GM20000 (cell line): ENCODE results near the gene RAX.

Experiments used
- DNase-seq: peaks from one replicate; pipeline ENCODE4 v3.0.0; 2012; ENCODE audit warnings: low spot score
- TF ChIP-seq, protein P1 (sequence below): IDR thresholded peaks from 2 replicates; pipeline ENCODE4 v1.5.1; 2012; ENCODE audit warnings: mild to moderate bottlenecking, control low read depth; ENCODE audit errors: extremely low read depth, missing control alignments

The RAX gene

DNA sequence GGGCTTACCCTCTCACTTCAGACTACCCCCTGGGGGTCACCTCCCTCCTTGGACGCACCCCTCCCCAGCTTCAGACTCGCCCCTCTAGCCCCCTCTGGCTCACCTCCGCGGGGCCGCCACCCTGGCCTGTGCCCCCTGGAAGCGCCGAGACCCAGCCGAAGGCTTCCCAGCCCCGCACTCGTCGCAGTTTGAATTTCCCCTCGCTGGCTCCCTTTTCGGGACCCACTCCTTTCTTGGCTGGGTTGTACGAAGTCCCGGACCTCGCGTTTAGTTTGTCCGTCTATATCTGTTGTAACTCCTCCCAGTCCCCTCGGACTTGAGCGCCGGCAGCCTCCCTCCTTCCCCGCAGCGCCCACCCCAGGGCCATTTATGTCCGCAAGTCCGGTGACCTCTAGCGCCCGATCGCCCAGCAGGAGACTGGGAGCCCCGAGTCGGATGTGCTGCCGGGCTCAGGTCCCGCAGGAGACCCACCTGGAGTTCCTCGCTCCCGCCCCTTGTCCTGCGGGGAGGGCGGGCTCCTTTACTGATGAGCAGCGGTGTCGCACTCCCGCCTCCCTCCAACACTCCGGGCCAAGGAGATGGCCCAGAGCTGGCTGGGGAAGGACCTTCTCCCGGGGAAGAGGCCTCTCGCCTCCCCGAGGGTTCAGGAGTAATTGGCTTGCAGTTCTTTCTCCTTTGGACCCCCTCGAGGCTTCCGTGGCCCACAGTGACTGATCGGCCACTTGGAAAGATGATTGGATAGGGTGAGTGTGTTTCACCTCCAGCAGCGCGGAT is 692 bp upstream of the RAX start:
- TF ChIP-seq, protein P1, sequence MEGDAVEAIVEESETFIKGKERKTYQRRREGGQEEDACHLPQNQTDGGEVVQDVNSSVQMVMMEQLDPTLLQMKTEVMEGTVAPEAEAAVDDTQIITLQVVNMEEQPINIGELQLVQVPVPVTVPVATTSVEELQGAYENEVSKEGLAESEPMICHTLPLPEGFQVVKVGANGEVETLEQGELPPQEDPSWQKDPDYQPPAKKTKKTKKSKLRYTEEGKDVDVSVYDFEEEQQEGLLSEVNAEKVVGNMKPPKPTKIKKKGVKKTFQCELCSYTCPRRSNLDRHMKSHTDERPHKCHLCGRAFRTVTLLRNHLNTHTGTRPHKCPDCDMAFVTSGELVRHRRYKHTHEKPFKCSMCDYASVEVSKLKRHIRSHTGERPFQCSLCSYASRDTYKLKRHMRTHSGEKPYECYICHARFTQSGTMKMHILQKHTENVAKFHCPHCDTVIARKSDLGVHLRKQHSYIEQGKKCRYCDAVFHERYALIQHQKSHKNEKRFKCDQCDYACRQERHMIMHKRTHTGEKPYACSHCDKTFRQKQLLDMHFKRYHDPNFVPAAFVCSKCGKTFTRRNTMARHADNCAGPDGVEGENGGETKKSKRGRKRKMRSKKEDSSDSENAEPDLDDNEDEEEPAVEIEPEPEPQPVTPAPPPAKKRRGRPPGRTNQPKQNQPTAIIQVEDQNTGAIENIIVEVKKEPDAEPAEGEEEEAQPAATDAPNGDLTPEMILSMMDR = no peak
- DNase-seq = peak; percentile 24

DNA sequence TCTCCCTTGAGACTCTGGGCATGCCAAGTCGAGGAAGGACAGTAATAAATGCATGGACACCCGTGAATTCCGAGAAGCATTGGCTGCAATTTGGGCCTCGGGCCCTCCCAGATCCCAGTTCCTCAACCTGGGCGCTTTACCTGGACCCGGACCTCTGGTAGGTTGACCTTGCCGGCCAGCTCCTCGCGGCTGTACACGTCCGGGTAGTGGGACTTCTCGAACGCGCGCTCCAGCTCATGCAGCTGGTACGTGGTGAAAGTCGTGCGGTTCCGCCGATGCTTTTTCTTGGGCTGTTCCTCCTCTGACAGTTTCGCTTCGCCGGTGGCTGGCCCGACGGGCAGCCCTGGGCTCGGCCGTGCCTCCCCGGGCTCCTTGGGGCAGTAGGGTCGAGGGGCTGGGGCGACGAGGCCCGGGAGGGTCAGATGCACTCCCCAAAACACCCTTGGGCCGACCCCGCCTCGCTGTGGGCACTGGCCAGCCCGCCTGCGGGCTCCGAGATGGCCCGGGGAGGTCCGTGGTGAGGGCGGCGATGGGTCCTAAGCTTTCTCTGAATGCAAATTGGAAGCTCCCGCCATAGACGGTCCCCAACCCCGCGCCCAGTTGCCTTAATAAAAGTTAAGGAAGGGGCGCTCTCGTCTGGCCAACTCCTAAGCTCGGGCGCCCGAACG is 899 bp downstream of the RAX start:
- TF ChIP-seq, protein P1 = no peak
- peak; percentile 59 for DNase-seq

DNA sequence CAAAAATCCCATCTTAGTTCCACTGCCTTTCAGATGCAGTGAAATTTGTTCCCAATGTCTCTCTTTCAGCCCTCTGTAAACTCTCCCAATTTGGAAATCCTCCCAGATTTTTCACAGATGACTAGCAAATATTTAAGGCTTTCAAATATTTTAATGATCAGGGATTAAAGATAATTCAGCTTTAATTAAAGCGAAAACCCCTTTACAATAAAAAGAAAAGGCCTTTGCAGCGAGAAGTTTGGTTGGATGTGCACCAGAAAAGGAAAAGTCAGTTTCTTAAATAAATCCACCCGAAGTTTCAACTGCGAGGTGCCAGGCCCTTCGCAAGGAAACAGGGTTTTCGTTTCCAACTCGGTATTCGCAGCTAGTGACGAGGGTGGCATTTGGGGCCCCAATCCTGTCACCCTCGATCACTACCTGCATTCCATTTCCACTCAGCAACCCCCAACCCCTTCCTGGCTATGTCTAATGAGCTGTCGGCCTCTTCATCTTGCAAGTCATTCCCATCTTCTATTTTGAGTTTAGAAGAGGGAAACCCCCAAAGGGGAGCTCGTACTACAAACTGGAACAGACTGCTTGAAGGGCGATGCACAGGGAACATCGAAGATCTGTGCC is 1.5 kb downstream of the RAX start:
- DNase-seq = no peak
- TF ChIP-seq, protein P1 = no peak

DNA sequence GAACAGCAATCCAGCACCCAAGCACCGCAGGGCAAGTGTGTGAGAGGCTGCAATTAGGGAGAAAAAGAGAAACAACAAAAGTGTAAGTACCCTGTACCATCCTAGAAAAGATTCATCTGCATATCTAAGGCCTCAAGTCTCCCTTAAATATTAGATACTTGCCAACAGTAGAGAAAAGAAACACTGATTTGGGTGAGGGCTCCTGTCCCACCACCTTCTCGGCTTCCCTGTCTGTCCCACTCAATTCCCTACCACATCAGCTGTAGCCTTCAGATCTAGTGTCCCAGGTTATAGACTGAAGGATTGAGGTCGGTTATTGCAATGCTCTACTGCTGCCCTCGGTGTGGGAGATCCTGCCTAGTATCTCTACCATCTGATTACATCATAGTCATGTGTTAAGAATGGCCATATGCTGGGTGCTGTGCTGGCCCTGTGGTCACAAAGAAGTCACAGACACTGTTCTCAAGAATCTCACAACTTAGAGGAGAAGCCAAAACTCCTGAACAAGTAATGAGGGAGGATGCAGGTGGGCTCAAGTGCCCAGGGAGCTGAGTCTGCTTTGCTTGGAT is 2.5 kb downstream of the RAX start:
- DNase-seq = peak; percentile 27
- TF ChIP-seq, protein P1 = no peak

DNA sequence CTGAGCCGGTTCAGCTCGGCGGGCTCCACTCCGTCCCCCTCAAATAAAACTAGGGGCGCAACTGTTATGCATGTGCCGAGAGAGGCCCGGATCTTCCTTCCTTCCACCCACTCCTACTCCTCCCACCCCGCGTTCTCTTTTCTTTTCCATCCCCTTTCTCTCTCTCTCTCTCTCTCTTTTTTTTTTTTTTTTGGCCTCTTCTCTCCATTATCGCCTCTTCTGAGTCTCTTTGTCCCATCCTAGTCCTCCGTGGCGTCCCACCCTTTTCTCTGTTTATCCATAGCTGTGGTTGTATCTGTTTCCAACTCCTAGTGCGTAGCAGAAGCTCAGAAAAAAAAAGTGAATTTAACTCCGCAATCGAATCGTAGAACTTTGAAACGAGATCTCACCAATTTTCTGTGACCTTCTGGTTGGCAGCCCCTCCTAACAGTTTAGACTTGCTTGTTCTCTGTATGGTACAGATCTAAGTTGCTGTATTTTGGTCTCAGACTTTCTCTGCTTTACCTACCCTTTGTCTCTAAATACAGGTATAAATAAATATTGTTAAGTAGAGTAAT is 3.6 kb downstream of the RAX start:
- TF ChIP-seq, protein P1 = no peak
- DNase-seq = no peak

DNA sequence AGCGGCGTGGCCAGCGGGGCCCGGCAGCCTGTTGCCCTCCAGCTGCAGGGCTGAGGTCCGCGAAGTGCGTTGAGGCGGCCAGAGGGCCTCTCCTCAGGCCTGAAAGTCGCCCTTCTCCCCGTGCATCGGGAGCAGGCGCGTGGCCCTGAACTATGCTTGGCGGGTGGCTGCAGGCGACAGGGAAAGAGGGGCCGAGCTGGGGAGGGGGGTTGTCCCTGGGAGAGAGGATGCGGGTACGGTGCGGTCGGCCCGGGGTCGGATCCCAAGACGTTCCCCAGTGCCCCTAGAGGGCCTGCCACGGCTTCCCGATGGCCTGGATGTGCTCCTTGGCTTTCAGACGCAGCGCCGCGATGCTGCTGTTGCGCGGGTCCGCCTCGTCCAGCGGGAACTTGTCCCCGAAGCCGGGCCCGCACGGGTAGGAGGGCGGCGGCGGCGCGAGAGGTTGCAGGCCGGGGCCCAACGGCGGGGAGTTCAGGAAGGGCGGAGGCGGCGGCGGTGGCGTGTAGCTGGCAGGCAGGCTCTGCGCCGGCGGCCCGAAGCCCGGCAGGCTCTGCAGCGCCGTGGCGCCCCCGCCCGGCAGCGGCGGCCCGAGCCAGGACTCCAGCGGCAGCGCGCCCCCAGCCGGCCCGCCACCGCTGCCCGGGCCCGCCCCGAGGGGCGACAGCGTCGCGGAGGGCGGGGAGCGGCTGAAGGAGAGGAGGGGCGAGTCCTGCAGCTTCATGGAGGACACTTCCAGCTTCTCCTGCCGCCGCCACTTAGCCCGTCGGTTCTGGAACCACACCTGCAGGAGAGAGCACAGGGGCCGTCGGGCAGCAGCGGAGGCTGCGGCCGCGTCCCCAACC is 4.3 kb downstream of the RAX start:
- TF ChIP-seq, protein P1 = peak; percentile 60
- peak; percentile 90 for DNase-seq
